HG02870 (cell line): ENCODE results near the gene ARL8B.
"Not testable (repeated sequence)": the region's sequence is repeated elsewhere in the genome, so short reads cannot be mapped to it uniquely, and the experiment has no call there.

Experiments used
- ATAC-seq: cut with Tn5 transposase; IDR thresholded peaks from one replicate; pipeline ENCODE4 v1.9.1; 2021; ENCODE audit warnings: mild to moderate bottlenecking, moderate library complexity; ENCODE audit not compliant: unreplicated experiment

The ARL8B gene

GRCh38 chr3:5143464-5143863, 21.4 kb downstream of the ARL8B start:
- ATAC-seq: no peak

GRCh38 chr3:5144316-5144994, 22.4 kb downstream of the ARL8B start:
- ATAC-seq: no peak

GRCh38 chr3:5145120-5145519, 23.0 kb downstream of the ARL8B start:
- ATAC-seq: no peak

- ATAC-seq: not testable (repeated sequence)
These were observed 25.1 kb downstream of the ARL8B start for GRCh38 chr3:5147152-5147551.

GRCh38 chr3:5149306-5149880, 27.3 kb downstream of the ARL8B start:
- ATAC-seq: no peak

GRCh38 chr3:5151586-5151985, 29.5 kb downstream of the ARL8B start:
- ATAC-seq: no peak

GRCh38 chr3:5153074-5153473, 31.0 kb downstream of the ARL8B start:
- ATAC-seq: no peak

GRCh38 chr3:5155241-5155640, 33.1 kb downstream of the ARL8B start:
- no peak for ATAC-seq

- no peak for ATAC-seq
These were observed 38.2 kb downstream of the ARL8B start for GRCh38 chr3:5160321-5160720.

- no peak for ATAC-seq
These were observed 39.1 kb downstream of the ARL8B start for GRCh38 chr3:5160940-5161858.

GRCh38 chr3:5162102-5162501, 40.0 kb downstream of the ARL8B start:
- no peak for ATAC-seq

GRCh38 chr3:5165698-5166097, 43.6 kb downstream of the ARL8B start:
- ATAC-seq: no peak

- no peak for ATAC-seq
These were observed 44.8 kb downstream of the ARL8B start for GRCh38 chr3:5166846-5167245.

GRCh38 chr3:5168110-5168509, 46.0 kb downstream of the ARL8B start:
- no peak for ATAC-seq

GRCh38 chr3:5169807-5170206, 47.7 kb downstream of the ARL8B start:
- no peak for ATAC-seq

- no peak for ATAC-seq
These were observed 48.9 kb downstream of the ARL8B start for GRCh38 chr3:5170975-5171374.

GRCh38 chr3:5172018-5172417, 49.9 kb downstream of the ARL8B start:
- ATAC-seq: no peak

- not testable (repeated sequence) for ATAC-seq
These were observed 56.9 kb downstream of the ARL8B start for GRCh38 chr3:5179036-5179435.

- ATAC-seq: peak; percentile 71
These were observed 59.5 kb downstream of the ARL8B start for GRCh38 chr3:5181469-5182141.

GRCh38 chr3:5183714-5184113, 61.6 kb downstream of the ARL8B start:
- not testable (repeated sequence) for ATAC-seq

GRCh38 chr3:5184499-5184898, 62.4 kb downstream of the ARL8B start:
- ATAC-seq: no peak
